WTC11 (cell line): ENCODE results near the gene PRR7. TPM values are rescaled to one million over a fixed set of nuclear protein-coding genes. Genes with fewer than 3 reads are reported as not detected.

Experiments used
- ATAC-seq: fragments of 200-7000 bp; cut with Tn5 transposase; 2 replicates; pipeline ENCODE4 v1.10.0; 2021; ENCODE audit warnings: mild to moderate bottlenecking, moderate library complexity
- CTCF ChIA-PET: fragments of 300-600 bp; sonication (Branson Sonifier 250); formaldehyde crosslinking; loops from one replicate; lab custom pipeline; 2021; ENCODE audit warnings: antibody characterized with exemption; lab: Charles Lee
- POLR2A ChIA-PET: fragments of 350-600 bp; sonication (Branson Sonifier 250); formaldehyde crosslinking; loops from one replicate; lab custom pipeline; 2021; ENCODE audit warnings: antibody characterized with exemption; lab: Charles Lee
- DNase-seq: peaks from one replicate; pipeline ENCODE4 v3.0.0; 2021; ENCODE audit warnings: low spot score
- H3K27ac Mint-ChIP-seq: 2 replicates; pipeline ENCODE4 v1.8.0; 2021; ENCODE audit warnings: mixed read lengths
- H3K27me3 Mint-ChIP-seq: 2 replicates; pipeline ENCODE4 v1.8.0; 2021; ENCODE audit warnings: low read depth, mild to moderate bottlenecking, moderate library complexity, mixed read lengths
- H3K36me3 Mint-ChIP-seq: 2 replicates; pipeline ENCODE4 v1.8.0; 2021; ENCODE audit warnings: mixed read lengths
- H3K4me1 Mint-ChIP-seq: 2 replicates; pipeline ENCODE4 v1.8.0; 2022; ENCODE audit warnings: mixed read lengths
- H3K4me3 Mint-ChIP-seq: 2 replicates; pipeline ENCODE4 v1.8.0; 2021; ENCODE audit warnings: mild to moderate bottlenecking, moderate library complexity, mixed read lengths
- H3K9me3 Mint-ChIP-seq: 2 replicates; pipeline ENCODE4 v1.8.0; 2021; ENCODE audit warnings: mixed read lengths
- ATF6 ChIP-seq: sonication (generic); formaldehyde crosslinking; IDR thresholded peaks from 2 replicates; pipeline ENCODE4 v1.8.1; 2023; ENCODE audit warnings: mild to moderate bottlenecking, missing genetic modification reagents
- E2F4 ChIP-seq: sonication (generic); formaldehyde crosslinking; IDR thresholded peaks from 2 replicates; pipeline ENCODE4 v1.8.1; 2022; ENCODE audit warnings: low read depth, mild to moderate bottlenecking, moderate library complexity, missing genetic modification reagents, borderline replicate concordance
- ELF4 ChIP-seq: sonication (generic); formaldehyde crosslinking; IDR thresholded peaks from 2 replicates; pipeline ENCODE4 v1.8.1; 2022; ENCODE audit warnings: low read depth, mild to moderate bottlenecking, moderate library complexity, missing genetic modification reagents
- FOXJ3 ChIP-seq: sonication (generic); formaldehyde crosslinking; IDR thresholded peaks from 2 replicates; pipeline ENCODE4 v1.9.0; 2021; ENCODE audit warnings: missing genetic modification reagents, mild to moderate bottlenecking, borderline replicate concordance
- GABPB1 ChIP-seq: sonication (generic); formaldehyde crosslinking; IDR thresholded peaks from 2 replicates; pipeline ENCODE4 v1.8.1; 2023; ENCODE audit warnings: mild to moderate bottlenecking, missing genetic modification reagents
- JUN ChIP-seq: sonication (generic); formaldehyde crosslinking; IDR thresholded peaks from 2 replicates; pipeline ENCODE4 v1.8.0; 2023; ENCODE audit warnings: mild to moderate bottlenecking, missing genetic modification reagents
- MLX ChIP-seq: sonication (generic); formaldehyde crosslinking; IDR thresholded peaks from 2 replicates; pipeline ENCODE4 v1.8.1; 2023; ENCODE audit warnings: mild to moderate bottlenecking, missing genetic modification reagents, moderate library complexity
- PRDM15 ChIP-seq: sonication (generic); formaldehyde crosslinking; IDR thresholded peaks from 2 replicates; pipeline ENCODE4 v1.8.0; 2022; ENCODE audit warnings: missing genetic modification reagents
- PRRX2 ChIP-seq: fragments of 250-450 bp; sonication (Bioruptor Pico); IDR thresholded peaks from 2 replicates; pipeline ENCODE4 v1.8.0; 2021; ENCODE audit warnings: mild to moderate bottlenecking
- RELA ChIP-seq: sonication (generic); formaldehyde crosslinking; IDR thresholded peaks from 2 replicates; pipeline ENCODE4 v1.8.1; 2022; ENCODE audit warnings: missing genetic modification reagents, mild to moderate bottlenecking, borderline replicate concordance
- SMAD3 ChIP-seq: sonication (generic); formaldehyde crosslinking; IDR thresholded peaks from 2 replicates; pipeline ENCODE4 v1.8.0; 2022; ENCODE audit warnings: missing genetic modification reagents, mild to moderate bottlenecking, borderline replicate concordance
- ZNF232 ChIP-seq: sonication (generic); formaldehyde crosslinking; IDR thresholded peaks from 2 replicates; pipeline ENCODE4 v1.8.0; 2022; ENCODE audit warnings: mild to moderate bottlenecking, missing genetic modification reagents
- ZNF263 ChIP-seq: sonication (generic); formaldehyde crosslinking; IDR thresholded peaks from 2 replicates; pipeline ENCODE4 v1.8.1; 2022; ENCODE audit warnings: low read depth, mild to moderate bottlenecking, moderate library complexity, missing genetic modification reagents
- ZNF317 ChIP-seq: sonication (generic); formaldehyde crosslinking; IDR thresholded peaks from 2 replicates; pipeline ENCODE4 v1.8.1; 2023; ENCODE audit warnings: low read depth, mild to moderate bottlenecking, moderate library complexity, missing genetic modification reagents, borderline replicate concordance
- ZNF532 ChIP-seq: fragments of 250-450 bp; sonication (Bioruptor Pico); IDR thresholded peaks from 2 replicates; pipeline ENCODE4 v1.9.0; 2021; ENCODE audit warnings: mild to moderate bottlenecking, borderline replicate concordance
- total RNA-seq: library from RNA; stranded (reverse); gene quantifications from 3 replicates; pipeline ENCODE4 v1.2.3, GENCODE V29; 2021
- TF ChIP-seq, protein P1 (sequence below): sonication (generic); formaldehyde crosslinking; IDR thresholded peaks from 2 replicates; pipeline ENCODE4 v1.8.0; 2023; ENCODE audit warnings: missing genetic modification reagents, mild to moderate bottlenecking, borderline replicate concordance
- TF ChIP-seq, protein P2 (sequence below): sonication (generic); formaldehyde crosslinking; IDR thresholded peaks from 2 replicates; pipeline ENCODE4 v1.8.0; 2022; ENCODE audit warnings: mild to moderate bottlenecking, missing genetic modification reagents

The PRR7 gene
- total RNA-seq, 1 experiment from 2014 or later: 13.1 TPM

GRCh38 chr5:177448244-177448950 lies 1.8 kb downstream of the PRR7 start:
- ATAC-seq (no peak), DNase-seq (no peak)
- CTCF ChIA-PET: interaction anchor here (0.7 to 15.8 kb wide), 23 partner anchors 7 to 314 kb away, joined by 3 to 171 read pairs (median 5); partner anchors contain the start of genes GRK6, MXD3 and SLC34A1
- peak overlapping the region; percentile 60 for H3K4me3 Mint-ChIP-seq
- H3K36me3 Mint-ChIP-seq: no peaks in the 10 kb centered on the region
- POLR2A ChIA-PET: interaction anchor here (0.9 to 5.8 kb wide), 10 partner anchors 7 to 317 kb away, joined by 3 to 38 read pairs (median 7); partner anchors contain the start of genes GRK6 and PDLIM7
- peaks cover 49% of the 10 kb centered on the region for H3K27me3 Mint-ChIP-seq
- no peaks in the 10 kb centered on the region for H3K9me3 Mint-ChIP-seq
- H3K4me1 Mint-ChIP-seq: peaks cover 54% of the 10 kb centered on the region
- H3K27ac Mint-ChIP-seq: no peak overlapping the region
- TF ChIP-seq, protein P1, sequence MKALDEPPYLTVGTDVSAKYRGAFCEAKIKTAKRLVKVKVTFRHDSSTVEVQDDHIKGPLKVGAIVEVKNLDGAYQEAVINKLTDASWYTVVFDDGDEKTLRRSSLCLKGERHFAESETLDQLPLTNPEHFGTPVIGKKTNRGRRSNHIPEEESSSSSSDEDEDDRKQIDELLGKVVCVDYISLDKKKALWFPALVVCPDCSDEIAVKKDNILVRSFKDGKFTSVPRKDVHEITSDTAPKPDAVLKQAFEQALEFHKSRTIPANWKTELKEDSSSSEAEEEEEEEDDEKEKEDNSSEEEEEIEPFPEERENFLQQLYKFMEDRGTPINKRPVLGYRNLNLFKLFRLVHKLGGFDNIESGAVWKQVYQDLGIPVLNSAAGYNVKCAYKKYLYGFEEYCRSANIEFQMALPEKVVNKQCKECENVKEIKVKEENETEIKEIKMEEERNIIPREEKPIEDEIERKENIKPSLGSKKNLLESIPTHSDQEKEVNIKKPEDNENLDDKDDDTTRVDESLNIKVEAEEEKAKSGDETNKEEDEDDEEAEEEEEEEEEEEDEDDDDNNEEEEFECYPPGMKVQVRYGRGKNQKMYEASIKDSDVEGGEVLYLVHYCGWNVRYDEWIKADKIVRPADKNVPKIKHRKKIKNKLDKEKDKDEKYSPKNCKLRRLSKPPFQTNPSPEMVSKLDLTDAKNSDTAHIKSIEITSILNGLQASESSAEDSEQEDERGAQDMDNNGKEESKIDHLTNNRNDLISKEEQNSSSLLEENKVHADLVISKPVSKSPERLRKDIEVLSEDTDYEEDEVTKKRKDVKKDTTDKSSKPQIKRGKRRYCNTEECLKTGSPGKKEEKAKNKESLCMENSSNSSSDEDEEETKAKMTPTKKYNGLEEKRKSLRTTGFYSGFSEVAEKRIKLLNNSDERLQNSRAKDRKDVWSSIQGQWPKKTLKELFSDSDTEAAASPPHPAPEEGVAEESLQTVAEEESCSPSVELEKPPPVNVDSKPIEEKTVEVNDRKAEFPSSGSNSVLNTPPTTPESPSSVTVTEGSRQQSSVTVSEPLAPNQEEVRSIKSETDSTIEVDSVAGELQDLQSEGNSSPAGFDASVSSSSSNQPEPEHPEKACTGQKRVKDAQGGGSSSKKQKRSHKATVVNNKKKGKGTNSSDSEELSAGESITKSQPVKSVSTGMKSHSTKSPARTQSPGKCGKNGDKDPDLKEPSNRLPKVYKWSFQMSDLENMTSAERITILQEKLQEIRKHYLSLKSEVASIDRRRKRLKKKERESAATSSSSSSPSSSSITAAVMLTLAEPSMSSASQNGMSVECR: no peak
- no peak for TF ChIP-seq ZNF317 (CRISPR knock-in tag)
- no peak for TF ChIP-seq RELA (CRISPR knock-in tag)
- no peak for TF ChIP-seq JUN (CRISPR knock-in tag)
- TF ChIP-seq PRDM15: no peak
- no peak for TF ChIP-seq ATF6 (CRISPR knock-in tag)
- no peak for TF ChIP-seq E2F4 (CRISPR knock-in tag)
- TF ChIP-seq ELF4 (CRISPR knock-in tag): no peak
- no peak for TF ChIP-seq PRRX2 (CRISPR knock-in tag)
- TF ChIP-seq ZNF232 (CRISPR knock-in tag): no peak
- TF ChIP-seq, protein P2, sequence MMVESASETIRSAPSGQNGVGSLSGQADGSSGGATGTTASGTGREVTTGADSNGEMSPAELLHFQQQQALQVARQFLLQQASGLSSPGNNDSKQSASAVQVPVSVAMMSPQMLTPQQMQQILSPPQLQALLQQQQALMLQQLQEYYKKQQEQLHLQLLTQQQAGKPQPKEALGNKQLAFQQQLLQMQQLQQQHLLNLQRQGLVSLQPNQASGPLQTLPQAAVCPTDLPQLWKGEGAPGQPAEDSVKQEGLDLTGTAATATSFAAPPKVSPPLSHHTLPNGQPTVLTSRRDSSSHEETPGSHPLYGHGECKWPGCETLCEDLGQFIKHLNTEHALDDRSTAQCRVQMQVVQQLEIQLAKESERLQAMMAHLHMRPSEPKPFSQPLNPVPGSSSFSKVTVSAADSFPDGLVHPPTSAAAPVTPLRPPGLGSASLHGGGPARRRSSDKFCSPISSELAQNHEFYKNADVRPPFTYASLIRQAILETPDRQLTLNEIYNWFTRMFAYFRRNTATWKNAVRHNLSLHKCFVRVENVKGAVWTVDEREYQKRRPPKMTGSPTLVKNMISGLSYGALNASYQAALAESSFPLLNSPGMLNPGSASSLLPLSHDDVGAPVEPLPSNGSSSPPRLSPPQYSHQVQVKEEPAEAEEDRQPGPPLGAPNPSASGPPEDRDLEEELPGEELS (CRISPR knock-in tag): no peak
- no peak for TF ChIP-seq FOXJ3 (CRISPR knock-in tag)
- no peak for TF ChIP-seq GABPB1 (CRISPR knock-in tag)
- no peak for TF ChIP-seq SMAD3
- no peak for TF ChIP-seq MLX (CRISPR knock-in tag)
- no peak for TF ChIP-seq ZNF532
- no peak for TF ChIP-seq ZNF263 (CRISPR knock-in tag)
